Stimulated activated CD4-positive, alpha-beta T cell treated with anti-CD3 and anti-CD28 coated beads, TNF-alpha, amount 100 ng/mL, for 24 hours (primary cell): ENCODE results near the gene ABCB9.

ENCODE experiments used
- DNase-seq, 3 experiments: peaks; one replicate each; pipeline ENCODE4 v3.0.0-alpha.2; 2020; ENCODE audit warnings: low read depth in 3 of 3

Gene ABCB9

GRCh38 chr12:122994781-122995502, 28.7 kb upstream of the ABCB9 start:
- DNase-seq: no peak

GRCh38 chr12:122994140-122994675, 27.9 kb upstream of the ABCB9 start:
- DNase-seq: no peak

- DNase-seq: no peak
Measured at GRCh38 chr12:122992386-122992785, 26.1 kb upstream of the ABCB9 start.

GRCh38 chr12:122991623-122992275, 25.5 kb upstream of the ABCB9 start:
- DNase-seq: no peak

- DNase-seq: no peak
Measured at GRCh38 chr12:122990961-122991622, 24.8 kb upstream of the ABCB9 start.

- no peak for DNase-seq
Measured at GRCh38 chr12:122990561-122990960, 24.3 kb upstream of the ABCB9 start.

GRCh38 chr12:122989874-122990419, 23.7 kb upstream of the ABCB9 start:
- DNase-seq: no peak

- no peak for DNase-seq
Measured at GRCh38 chr12:122989225-122989839, 23.1 kb upstream of the ABCB9 start.

GRCh38 chr12:122988612-122989212, 22.4 kb upstream of the ABCB9 start:
- DNase-seq: no peak

GRCh38 chr12:122988036-122988435, 21.8 kb upstream of the ABCB9 start:
- no peak for DNase-seq

GRCh38 chr12:122987086-122987951, 21.1 kb upstream of the ABCB9 start:
- no peak for DNase-seq

- no peak for DNase-seq
Measured at GRCh38 chr12:122986258-122986871, 20.1 kb upstream of the ABCB9 start.

- no peak for DNase-seq
Measured at GRCh38 chr12:122985338-122986257, 19.3 kb upstream of the ABCB9 start.

GRCh38 chr12:122984612-122985337, 18.5 kb upstream of the ABCB9 start:
- DNase-seq: no peak

GRCh38 chr12:122983789-122984515, 17.7 kb upstream of the ABCB9 start:
- no peak for DNase-seq

GRCh38 chr12:122982963-122983788, 16.9 kb upstream of the ABCB9 start:
- no peak for DNase-seq

- no peak for DNase-seq
Measured at GRCh38 chr12:122982477-122982815, 16.2 kb upstream of the ABCB9 start.
